Measurements from ENCODE around the gene MESD. TPM values are rescaled to one million over a fixed set of nuclear protein-coding genes. Genes with fewer than 3 reads are reported as not detected.

Gene MESD
- polyA plus RNA-seq, 12 donors: 18.6 to 29.2 (median 22.1) TPM; not detected in 1

DNA sequence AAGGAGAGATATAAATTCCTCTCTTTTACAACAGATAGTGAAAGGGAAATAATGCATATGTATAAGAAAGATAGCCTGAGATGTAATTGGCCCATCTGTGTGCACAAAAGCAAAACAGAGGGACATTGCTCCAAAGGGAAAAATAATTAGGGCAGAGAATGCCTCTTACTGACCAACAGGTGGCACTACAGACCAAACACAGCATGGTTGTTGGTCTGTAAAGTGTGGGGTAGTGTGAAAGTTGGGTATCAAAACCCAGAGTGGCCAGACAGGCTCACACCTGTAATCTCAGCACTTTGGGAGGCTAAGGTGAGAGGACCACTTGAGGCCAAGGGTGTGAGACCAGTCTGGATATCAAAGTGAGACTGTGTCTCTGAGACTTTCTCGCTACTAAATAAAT lies 6.6 kb upstream of the MESD start:
- no peak for DNase-seq

DNA sequence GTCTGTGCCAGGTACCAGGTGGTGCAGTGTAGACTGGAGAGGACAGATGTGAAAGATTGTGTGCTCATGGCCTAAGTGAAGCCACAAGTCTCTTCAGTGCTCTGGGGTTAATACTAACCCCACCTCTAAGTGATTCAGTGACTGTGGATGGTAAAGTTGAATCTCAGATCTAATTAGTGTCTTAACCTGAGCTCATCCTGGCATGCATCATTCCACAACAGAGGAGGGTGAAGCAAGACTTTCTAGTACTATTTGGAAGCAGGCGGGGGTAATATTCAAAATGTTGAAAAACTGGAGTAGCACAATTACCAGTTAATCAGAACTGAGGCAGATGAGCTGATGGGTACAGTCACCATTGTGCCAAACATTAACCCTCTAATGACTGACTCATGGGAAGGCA lies 2.8 kb upstream of the MESD start:
- no peak for DNase-seq

DNA sequence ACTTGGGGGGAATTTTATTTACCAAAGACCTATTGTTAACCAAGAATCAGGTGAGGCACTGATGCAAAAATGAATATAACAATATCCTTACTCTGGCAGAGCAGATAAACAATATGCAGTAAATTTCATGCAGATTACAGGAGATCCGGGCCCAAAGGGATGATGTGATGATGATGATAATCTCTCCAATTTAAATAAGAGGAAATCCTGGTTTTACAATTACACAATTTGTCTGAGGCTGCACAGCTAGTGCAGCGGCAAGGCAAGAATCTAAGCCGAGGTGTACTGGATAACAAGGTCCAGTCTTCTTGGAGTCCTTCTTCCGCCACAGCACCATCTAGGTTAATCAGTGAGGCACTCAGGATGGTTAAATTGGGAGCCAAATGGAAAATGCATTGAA lies 2.4 kb upstream of the MESD start:
- no peak for DNase-seq

DNA sequence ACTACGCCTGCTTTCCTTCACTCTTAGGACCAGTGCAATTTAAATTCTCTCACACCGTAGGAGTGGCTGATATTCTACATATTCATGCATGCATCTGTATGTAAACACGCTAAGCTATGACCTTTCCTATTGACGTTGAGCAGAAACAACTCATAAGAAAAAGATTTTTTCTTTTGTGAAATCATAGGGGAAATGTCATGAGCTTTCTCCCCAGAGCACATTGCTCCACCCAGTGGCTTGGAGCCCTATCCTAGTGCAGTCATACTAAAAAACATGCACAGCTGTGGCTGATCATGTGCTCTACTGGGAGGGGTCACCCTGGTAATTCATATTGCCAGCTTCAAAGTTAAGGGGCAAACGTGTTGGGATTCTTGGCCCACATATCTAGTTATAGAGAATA lies 1.8 kb upstream of the MESD start:
- DNase-seq: no peak

DNA sequence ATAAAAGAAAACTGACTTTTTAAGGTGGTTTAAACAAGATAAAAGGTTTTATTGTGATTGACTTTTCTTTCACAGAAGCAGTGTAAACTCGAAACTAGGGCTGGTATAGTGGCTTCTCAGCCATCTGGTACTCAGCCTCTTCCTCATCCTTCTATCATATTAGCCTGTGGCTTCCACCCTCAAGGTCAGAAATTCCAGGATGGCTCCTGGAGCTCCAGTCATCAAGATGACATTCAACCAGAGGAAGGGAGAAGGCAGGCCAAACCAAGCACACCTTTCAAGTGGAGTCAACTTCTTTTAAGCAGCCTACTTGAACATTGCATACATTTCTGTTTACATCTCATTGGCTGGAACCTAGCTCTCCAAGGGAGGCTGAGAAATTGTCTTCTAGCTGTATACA lies 1.3 kb upstream of the MESD start:
- DNase-seq: no peak

DNA sequence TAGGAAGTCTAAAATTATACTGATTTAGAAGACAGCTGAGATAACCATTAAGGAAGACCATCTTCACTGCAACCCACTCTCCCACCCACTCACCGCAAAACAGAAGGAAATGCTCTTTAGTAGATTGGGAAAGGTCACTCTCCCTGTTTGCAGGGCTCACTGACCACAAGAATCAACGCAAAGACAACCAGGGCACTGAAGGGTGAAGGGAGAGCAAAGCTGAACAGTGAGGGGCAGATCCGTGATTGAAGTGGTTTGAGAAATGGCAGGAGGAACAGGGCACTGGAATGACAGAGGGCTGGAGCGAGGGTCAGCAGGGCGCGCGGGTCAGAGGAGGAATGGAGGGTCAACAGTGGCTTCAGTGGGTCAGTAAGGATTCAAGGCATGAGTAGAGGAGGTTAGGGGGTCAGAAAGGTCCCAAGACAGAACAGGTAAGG lies 520 bp downstream of the MESD start:
- no peak for DNase-seq

DNA sequence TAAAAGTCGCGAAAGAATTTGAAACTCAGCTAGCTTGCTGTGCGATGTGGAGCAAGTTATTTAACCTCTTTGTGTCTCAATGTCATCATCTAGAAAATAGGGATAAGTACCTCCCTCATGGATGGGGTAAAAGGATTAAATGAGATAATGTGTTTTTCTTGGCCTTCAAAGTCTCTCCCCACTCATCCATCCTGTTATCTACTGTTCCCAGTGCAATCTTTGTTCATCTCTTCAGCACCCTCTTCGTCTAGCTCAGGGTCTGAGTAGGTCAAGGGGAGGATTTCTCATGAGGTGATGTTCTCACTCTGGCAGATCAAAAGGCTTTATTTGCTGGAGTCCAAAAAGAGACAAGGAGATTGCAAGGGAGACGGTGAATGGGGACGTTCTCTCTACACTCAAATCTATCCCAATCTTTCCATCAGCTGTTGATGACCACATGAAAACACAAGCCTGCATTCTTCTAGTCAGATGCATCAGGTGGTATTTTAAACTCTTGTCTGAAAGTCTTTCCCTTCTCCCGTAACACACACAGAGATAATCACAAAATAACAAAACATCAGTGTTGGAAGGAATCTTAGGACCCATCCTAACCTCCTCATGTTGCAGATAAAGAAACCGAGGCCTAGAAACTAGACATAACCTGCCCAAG lies 1.3 kb downstream of the MESD start:
- no peak for DNase-seq

DNA sequence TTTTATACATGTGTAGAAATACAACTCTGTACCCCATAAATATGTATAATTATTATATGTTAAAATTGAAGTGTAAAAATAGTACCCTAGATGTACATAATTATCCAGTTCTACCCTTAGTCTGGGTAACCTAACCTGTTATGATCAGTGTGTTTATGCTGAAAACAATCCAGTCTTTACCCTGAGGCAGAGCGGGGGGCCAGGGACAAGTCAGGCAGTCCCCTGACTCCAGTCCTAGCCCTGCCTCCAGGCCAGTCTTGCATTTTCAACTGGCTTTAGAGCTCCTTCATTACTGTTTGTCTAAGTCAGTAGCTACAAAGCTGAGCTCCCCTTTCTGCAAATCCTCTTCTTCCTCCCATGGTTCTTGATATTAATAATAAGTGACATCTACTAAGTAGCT lies 3.1 kb downstream of the MESD start:
- no peak for DNase-seq

DNA sequence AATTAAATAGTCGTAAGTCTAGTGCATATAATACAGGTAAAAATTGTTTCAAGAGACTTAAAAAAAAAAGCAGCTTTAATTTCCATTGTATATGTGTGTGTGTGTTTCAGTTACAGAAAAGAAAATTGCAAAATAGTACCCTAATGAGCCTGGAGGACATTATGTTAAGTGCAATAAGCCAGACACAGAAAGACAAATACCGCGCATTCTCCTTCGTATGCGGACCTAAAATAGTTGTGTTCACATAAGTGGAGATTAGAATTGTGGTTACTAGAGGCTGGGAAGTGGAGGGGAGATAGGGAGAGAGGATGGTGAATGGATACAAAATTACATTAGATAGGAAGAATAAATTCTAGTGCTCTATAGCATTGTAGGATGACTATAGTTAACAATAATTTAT lies 3.6 kb downstream of the MESD start:
- DNase-seq: no peak

DNA sequence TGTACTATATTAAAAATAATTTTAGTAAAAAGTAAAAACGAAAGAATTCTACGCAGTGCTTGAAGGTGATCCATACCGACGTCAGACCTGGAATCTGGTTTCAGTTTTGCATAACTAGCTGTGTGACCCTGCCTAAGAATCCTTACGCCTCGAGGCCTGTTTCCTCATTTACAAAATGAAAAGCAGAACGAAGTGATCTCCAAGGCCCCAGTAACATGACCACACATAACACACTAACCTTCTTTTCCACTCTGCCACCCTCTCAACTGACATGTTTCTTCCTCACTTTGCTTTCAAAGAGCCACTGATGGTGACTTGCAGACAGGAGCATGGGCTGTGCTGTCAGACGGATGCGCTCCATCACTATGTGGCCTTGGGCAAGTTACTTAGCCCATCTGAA lies 4.8 kb downstream of the MESD start:
- DNase-seq: no peak

DNA sequence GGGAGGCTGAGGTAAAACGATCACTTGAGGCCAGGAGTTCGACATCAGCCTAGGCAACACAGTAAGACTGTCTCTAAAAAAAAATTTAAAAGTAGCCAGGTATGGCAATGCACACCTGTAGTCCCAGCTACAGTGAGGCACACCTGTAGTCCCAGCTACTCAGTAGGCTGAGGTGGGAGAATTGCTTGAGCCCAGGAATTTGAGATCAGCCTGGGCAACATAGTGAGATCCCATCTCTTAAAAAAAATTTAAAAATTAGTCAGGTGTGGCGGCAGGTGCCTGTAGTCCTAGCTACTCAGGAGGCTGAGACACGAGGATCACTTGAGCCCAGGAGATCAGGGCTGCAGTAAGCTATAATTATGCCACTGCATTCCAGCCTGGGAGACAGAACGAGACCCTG lies 6.8 kb downstream of the MESD start:
- no peak for DNase-seq

DNA sequence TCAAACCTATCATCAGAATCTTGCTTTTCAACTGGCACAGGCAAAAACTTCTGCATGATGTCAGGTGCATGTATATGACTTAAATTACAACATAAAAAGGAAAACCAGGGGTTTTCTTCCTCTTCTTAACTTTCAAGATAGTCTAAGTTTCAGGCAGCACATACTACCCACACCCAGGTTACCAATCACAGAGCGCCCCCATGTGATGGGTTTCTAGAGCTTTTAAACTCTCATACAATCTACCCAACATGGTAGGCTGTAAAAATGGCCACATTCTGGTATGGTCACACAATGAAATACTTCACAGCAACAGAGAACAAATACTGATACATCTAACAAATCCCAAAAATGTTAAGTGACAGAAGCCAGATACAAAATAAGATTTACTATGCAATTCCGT lies 7.4 kb downstream of the MESD start:
- no peak for DNase-seq

DNA sequence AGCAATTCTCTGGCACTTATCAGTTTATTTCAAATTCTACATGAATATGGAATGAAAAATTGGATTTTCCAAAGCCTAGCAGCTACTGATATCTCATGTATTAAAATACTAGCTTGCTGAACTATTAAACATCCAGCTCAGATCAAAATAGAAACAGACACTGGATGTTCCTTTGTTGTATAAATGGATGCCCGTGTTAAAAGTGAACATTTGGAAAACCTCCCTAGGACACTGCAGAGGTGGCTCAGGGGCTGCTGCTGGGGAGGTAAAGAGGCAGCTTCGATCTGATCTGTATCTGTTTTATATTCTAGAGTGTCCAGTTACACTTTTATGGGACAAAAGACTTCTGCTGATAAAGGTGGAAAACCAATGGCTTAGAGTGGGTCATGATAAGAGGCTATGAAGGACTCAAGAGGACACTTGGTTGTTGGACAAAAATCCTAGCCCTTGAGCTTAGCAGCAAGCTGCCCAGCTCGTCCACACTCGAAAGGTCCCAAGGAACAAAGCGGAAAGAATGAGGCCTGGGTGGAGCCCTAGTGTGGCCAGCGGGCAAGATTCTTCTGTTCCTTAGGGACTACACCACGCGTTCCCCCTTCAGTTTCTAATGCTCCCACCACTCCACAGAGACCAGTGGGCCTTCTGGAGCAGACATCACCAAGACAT lies 9.9 kb downstream of the MESD start:
- no peak for DNase-seq

DNA sequence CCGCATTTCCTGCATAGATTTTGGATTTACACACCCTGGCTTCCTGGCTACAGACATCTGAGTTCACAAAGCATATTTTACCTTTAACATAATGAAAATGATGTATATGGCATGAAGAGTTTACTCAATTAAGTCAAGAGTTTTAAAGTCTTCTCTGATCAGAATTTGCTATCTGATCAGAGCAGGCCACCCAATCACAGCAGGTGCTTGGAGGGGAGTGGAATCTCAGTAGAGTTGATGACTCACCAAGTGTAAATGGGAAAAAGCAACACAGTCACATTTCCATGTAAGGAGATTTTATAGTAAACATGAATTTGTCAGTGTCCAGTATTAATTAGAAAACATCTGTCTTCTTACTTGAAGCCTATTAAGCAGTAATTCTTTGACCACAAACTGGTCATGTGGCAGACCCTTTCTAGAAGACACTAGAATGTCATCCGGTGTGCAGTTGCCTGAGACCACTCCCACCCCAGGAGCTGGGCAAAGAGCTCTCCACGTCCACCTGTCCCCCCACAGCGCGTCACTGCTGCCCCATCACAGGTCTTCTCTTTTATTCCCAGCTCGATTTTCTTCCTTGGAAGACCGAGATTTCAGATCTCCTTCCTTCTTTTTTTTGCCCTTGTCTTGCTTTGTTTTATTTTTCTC lies 10.8 kb downstream of the MESD start:
- no peak for DNase-seq

DNA sequence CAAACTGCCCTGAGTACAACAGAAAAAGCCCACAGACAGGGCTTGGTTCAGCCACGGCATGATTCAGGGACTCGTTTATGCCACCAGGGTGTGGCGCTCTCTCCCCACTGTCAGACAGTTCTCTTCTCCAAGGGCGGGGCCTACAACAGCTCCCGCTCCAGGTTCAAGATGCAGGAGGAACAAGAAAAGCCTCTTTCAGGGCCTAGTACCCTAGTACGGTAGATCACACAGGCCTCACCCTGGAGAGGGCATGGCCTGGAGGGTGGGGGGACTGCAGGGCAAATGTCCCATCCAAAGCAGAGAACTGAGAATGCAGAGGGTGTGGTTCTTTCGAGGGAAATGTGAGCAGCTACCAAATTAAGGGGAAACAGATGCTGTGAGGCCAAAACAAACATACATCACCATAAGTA lies 12.0 kb downstream of the MESD start:
- DNase-seq: no peak

DNA sequence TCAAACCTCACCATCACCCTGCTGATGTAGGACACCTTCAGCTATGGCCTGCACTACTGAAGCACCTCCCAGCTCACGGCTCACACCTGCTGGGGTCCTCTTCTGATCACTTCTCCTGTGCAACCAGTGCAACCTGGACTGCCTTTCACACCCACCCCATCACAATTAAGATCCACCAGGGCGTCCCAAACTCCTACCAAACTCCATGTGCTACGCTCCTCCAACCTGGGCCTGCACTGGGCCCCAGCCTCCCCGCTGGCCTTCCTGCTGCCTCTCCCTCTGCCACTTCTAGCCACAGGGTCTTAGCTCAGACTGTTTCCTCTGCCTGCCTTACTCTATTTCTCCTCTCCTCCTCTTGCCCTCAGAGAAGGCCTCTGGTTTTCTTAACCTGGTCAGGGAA lies 12.8 kb downstream of the MESD start:
- no peak for DNase-seq

DNA sequence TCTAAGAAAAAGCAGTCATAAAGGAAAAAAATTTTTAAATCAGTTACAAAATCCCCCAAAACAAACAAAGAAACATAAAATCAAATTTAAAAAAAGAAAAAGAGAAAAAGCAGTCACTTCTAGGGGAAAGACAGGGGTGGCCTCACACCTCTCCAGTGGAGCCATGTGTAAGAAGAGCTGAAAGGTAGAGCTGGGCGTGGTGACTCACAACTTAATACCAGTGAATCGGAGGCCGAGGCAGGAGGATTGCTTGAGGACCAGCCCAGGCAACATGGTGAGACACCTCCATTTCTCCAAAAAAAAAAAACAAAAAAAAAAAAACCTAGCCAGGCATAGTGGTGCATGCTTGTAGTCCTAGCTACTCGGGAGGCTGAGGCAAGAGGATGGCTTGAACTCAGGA lies 14.7 kb downstream of the MESD start:
- no peak for DNase-seq

DNA sequence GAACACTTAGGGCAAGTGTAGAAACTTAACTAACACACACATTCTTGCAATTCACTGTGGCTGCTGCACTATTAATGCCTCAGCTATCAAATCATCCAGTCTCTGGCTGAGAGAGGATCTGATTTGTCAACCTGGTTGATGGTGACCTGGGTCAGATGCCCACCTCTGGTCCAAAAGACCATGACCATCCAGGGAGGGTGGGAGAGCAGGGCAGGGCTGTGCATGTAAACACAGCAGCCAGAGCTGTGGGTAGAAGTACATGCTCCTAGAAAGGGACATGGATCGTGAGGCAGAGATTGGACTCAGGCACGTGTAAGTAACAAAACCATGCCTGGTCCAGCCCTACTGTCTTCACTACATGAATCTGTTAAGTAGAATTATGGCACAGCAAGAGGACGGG lies 17.3 kb downstream of the MESD start:
- DNase-seq: no peak

DNA sequence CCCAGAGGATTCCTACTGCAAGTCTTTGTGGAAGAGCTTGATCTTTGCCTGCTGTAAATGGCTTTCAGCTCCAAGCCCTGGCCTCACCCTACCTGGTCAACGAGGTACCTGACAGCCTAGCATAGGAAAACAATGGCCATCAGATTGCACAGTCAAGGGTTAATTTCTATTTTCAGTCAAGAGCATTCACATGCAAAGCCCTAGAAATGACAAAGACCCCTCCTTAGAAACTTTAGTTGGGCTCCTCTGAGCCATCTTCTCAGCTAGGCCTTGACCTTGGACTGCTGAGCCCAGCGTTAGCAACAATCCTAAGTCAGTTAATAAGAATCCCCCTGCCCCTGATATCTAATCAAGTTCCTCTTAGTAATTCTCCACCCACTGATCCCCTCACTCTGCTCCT lies 18.5 kb downstream of the MESD start:
- no peak for DNase-seq

DNA sequence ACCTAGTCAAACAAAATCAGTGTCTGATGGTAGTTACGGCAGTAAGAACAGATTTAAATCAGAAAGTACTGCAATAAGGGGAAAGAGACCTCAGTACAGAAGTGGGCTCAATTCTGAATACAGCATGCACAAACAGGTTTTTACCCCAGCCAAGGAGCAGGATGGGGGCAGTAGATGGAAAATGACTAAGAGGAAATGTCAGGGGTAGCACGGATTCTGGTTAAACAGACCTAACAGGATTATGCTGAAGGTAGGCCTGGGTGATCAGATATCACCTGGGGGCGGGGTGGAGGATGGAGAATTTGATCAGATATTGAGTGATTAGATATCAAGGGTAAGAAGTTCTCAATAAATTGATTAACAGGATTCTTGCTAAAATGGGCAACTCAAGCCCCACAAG lies 19.0 kb downstream of the MESD start:
- no peak for DNase-seq

DNA sequence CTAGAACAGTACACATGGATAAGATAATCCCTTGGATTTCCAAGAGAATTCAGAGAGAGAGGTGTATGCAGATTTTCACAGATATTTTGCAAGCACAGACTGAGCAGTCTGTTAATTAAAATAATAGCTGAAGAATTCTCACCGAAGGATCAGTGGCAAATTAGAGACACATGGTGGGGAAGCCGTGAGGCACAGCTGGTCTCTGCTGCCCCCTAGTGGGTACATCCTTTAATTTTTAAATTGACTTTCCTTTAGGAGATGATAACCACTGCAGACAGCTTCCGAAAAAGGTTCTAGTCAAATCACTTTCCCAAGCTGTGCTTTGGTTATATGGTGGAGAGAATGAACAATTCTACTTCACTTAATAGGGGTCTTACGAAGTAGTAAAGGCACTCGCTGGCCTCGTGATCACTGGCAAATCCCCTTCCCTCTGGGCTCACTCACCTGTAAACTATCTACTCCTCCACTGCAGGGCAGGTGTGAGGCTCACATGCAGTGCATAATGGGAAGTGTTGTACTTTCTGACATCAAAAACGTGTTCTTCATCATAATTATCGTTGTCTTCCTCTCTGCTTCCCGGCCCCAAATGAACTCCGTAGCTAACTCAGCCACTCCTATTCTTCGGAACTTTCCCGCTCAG lies 19.5 kb downstream of the MESD start:
- DNase-seq: peak; percentile 81

DNA sequence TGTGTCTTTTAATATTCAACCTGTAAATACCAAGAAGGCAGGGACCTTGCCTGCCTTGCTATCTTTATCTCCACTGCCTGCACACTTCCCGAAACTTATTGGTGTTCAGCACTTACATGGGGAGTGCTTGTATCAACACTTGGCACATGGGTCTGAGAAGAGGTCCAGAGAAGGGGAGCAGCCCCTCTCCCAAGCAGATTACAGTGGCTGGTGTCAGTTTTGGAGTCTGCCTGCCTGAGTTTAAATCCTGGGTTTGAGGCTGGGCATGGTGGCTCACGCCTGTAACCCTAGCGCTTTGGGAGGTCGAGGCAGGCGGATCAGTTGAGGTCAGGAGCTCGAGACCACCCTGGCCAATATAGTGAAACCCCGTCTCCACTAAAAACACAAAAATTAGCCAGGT lies 20.3 kb downstream of the MESD start:
- no peak for DNase-seq

DNA sequence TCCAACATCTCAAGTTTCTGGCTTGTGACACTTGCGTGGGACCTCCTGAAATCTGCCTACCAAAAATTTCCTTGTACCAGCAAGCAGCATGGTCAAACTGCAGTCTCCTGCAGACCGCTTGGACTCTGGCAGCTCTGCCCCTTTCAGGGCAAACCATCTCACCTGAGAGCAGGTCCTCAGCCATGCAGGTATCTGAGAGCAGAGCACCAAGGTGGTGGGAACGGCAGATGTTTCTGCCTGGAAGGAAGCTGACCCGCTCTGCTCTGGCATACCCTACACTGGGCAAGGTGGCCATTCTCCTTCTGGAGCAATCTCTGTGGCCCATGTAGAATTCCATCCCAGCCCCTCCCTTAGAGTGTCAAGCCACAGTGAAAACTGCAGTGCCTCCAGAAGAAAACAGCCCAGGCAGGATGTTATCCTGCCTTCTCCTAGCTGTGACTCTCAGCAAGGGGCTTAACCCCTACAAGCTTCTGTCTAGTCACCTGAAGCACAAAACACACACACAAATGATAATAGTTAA lies 21.6 kb downstream of the MESD start:
- DNase-seq: no peak

All from muscle of arm (tissue), 12 donors.